ENCODE measurements around the gene INSYN2B. TPM values are rescaled to one million over a fixed set of nuclear protein-coding genes. Genes with fewer than 3 reads are reported as not detected.

Gene INSYN2B
- total RNA-seq, 1 donor from 2014 or later, result not detected

DNA sequence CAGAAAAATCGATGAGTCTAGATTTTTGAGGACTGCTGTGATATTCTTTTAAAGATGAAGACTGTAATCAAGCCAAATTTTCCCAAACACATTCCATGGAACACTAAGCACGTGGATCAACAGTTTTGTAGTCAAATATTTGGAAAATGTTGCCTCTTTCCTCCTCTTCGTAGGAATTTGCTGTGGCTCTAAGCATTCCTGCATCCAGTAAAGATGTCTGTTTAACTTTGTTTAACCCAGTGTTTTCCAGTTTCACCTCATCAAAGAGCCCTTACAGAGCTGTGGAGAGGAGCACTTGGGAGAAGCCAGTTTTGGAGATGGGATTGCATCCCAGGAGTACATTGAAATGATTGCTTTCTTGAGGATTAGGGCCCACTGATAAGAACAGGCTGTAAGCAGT, 58.9 kb downstream of the INSYN2B start:
- H3K9me3 Mint-ChIP-seq (ENCODE audit: unreplicated experiment), result no peaks in the 10 kb centered on the region
- no peak overlapping the region for H3K4me3 Mint-ChIP-seq (ENCODE audit: unreplicated experiment)
- no peaks in the 10 kb centered on the region for H3K36me3 Mint-ChIP-seq (ENCODE audit: unreplicated experiment)
- DNase-seq, result no peak
- TF ChIP-seq CTCF (IDR thresholded peaks at IDR 0.05; ENCODE audit: partially characterized antibody, unreplicated experiment), result no peak
- no peak overlapping the region for H3K27ac Mint-ChIP-seq (ENCODE audit: unreplicated experiment)
- H3K4me1 Mint-ChIP-seq (ENCODE audit: low read depth, unreplicated experiment), result peaks cover 20% of the 10 kb centered on the region
- no peaks in the 10 kb centered on the region for H3K27me3 Mint-ChIP-seq (ENCODE audit: unreplicated experiment)

GRCh38 chr5:169920474-169920873, 59.8 kb downstream of the INSYN2B start:
- Mint-ChIP-seq H3K4me3 (ENCODE audit: unreplicated experiment) (no peak overlapping the region), H3K9me3 (ENCODE audit: unreplicated experiment) (no peaks in the 10 kb centered on the region), H3K27me3 (ENCODE audit: unreplicated experiment) (no peaks in the 10 kb centered on the region), H3K36me3 (ENCODE audit: unreplicated experiment) (no peaks in the 10 kb centered on the region), H3K4me1 (ENCODE audit: low read depth, unreplicated experiment) (peaks cover 19% of the 10 kb centered on the region), H3K27ac (ENCODE audit: unreplicated experiment) (no peak overlapping the region)
- TF ChIP-seq CTCF (IDR thresholded peaks at IDR 0.05; ENCODE audit: partially characterized antibody, unreplicated experiment), result no peak
- DNase-seq, result no peak

DNA sequence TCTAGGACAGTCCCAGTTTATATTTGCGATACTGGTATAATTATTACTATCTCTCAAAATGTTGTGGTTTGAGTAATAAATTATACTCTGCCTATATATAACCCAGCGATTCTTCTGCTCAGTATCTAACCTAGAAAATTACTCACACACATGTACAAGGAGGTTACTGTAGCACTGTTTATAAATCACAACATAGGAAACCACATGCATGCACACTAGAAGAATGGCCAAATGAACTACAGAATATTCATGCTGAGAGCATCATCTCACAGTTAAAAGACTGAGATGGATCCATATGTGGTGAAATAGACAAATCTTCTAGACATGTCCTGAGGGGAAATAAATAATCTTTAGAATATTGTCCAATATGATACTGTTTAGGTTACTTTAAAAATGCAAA, 62.1 kb downstream of the INSYN2B start:
- Mint-ChIP-seq H3K9me3 (ENCODE audit: unreplicated experiment) (no peaks in the 10 kb centered on the region), H3K4me3 (ENCODE audit: unreplicated experiment) (no peak overlapping the region), H3K27me3 (ENCODE audit: unreplicated experiment) (no peaks in the 10 kb centered on the region), H3K4me1 (ENCODE audit: low read depth, unreplicated experiment) (peaks cover 19% of the 10 kb centered on the region), H3K36me3 (ENCODE audit: unreplicated experiment) (no peaks in the 10 kb centered on the region), H3K27ac (ENCODE audit: unreplicated experiment) (no peak overlapping the region)
- DNase-seq, result no peak
- no peak for TF ChIP-seq CTCF (IDR thresholded peaks at IDR 0.05; ENCODE audit: partially characterized antibody, unreplicated experiment)

- no peak overlapping the region for H3K27ac Mint-ChIP-seq (ENCODE audit: unreplicated experiment)
- TF ChIP-seq CTCF (IDR thresholded peaks at IDR 0.05; ENCODE audit: partially characterized antibody, unreplicated experiment), result no peak
- no peak overlapping the region for H3K4me3 Mint-ChIP-seq (ENCODE audit: unreplicated experiment)
- no peak for DNase-seq
- H3K36me3 Mint-ChIP-seq (ENCODE audit: unreplicated experiment), result no peaks in the 10 kb centered on the region
- no peaks in the 10 kb centered on the region for H3K9me3 Mint-ChIP-seq (ENCODE audit: unreplicated experiment)
- no peaks in the 10 kb centered on the region for H3K27me3 Mint-ChIP-seq (ENCODE audit: unreplicated experiment)
- H3K4me1 Mint-ChIP-seq (ENCODE audit: low read depth, unreplicated experiment), result peaks cover 19% of the 10 kb centered on the region
These were observed 62.8 kb downstream of the INSYN2B start for GRCh38 chr5:169917500-169917899.

GRCh38 chr5:169914766-169915165, 65.5 kb downstream of the INSYN2B start:
- H3K27ac Mint-ChIP-seq (ENCODE audit: unreplicated experiment), result no peak overlapping the region
- TF ChIP-seq CTCF (IDR thresholded peaks at IDR 0.05; ENCODE audit: partially characterized antibody, unreplicated experiment), result no peak
- DNase-seq, result peak; percentile 30
- H3K4me3 Mint-ChIP-seq (ENCODE audit: unreplicated experiment), result no peak overlapping the region
- no peaks in the 10 kb centered on the region for H3K36me3 Mint-ChIP-seq (ENCODE audit: unreplicated experiment)
- peaks cover 31% of the 10 kb centered on the region for H3K4me1 Mint-ChIP-seq (ENCODE audit: low read depth, unreplicated experiment)
- H3K9me3 Mint-ChIP-seq (ENCODE audit: unreplicated experiment), result peaks cover 4% of the 10 kb centered on the region
- H3K27me3 Mint-ChIP-seq (ENCODE audit: unreplicated experiment), result peaks cover 3% of the 10 kb centered on the region

Measured in glutamatergic neuron (in vitro differentiated cells).